Panc1 (cell line): ENCODE measurements around the gene TREM1. TPM values are rescaled to one million over a fixed set of nuclear protein-coding genes. Genes with fewer than 3 reads are reported as not detected.

Source experiments
- ATAC-seq: fragments of 200-7000 bp; cut with Tn5 transposase; 2 replicates; pipeline ENCODE4 v1.9.1; 2020; ENCODE audit warnings: mild to moderate bottlenecking, moderate library complexity
- BruUV-seq: library from RNA; stranded (reverse); fragments of 400-500 nt; replicated peaks from 2 replicates; lab custom pipeline; 2021; lab: Mats Ljungman, UMichigan
- CTCF ChIA-PET: fragments of 300-600 bp; sonication (Branson Sonifier 250); formaldehyde crosslinking; loops from one replicate; lab custom pipeline; 2022; ENCODE audit warnings: antibody characterized with exemption; lab: Charles Lee
- POLR2A ChIA-PET: fragments of 300-600 bp; sonication (Branson Sonifier 250); formaldehyde crosslinking; loops from one replicate; lab custom pipeline; 2022; ENCODE audit warnings: antibody characterized with exemption; lab: Charles Lee
- DNase-seq: peaks from one replicate; pipeline ENCODE4 v3.0.0-alpha.2; 2010; ENCODE audit warnings: low read depth, low spot score
- H3K27ac ChIP-seq: 2 replicates; pipeline ENCODE4 v1.5.1; 2011; ENCODE audit warnings: mild to moderate bottlenecking, low read length, inconsistent platforms
- H3K27me3 ChIP-seq: fragments of 200-500 bp; sonication (Bioruptor generic); 2 replicates; pipeline ENCODE4 v1.6.0; 2014; ENCODE audit warnings: low read length, inconsistent platforms; ENCODE audit not compliant: control insufficient read depth, insufficient read depth
- H3K36me3 ChIP-seq: fragments of 200-500 bp; sonication (Bioruptor generic); 2 replicates; pipeline ENCODE4 v1.5.1; 2014; ENCODE audit warnings: inconsistent platforms, mild to moderate bottlenecking, low read length, moderate library complexity; ENCODE audit not compliant: control insufficient read depth, insufficient read depth
- H3K4me1 ChIP-seq: 2 replicates; pipeline ENCODE4 v1.5.1; 2011; ENCODE audit warnings: inconsistent platforms, mild to moderate bottlenecking, low read length, moderate library complexity; ENCODE audit not compliant: control insufficient read depth, insufficient read depth
- H3K4me3 ChIP-seq, 2 experiments: 2 replicates each; pipeline ENCODE4 v1.5.1; 2011 to 2012; ENCODE audit warnings: low read depth in 2 of 2, low read length in 2 of 2, mild to moderate bottlenecking in 2 of 2, inconsistent platforms in 1 of 2, moderate library complexity in 1 of 2
- H3K9me3 ChIP-seq: fragments of 200-500 bp; sonication (Bioruptor generic); 2 replicates; pipeline ENCODE4 v1.5.1; 2014; ENCODE audit warnings: low read depth, mild to moderate bottlenecking, inconsistent platforms, low read length, moderate library complexity; ENCODE audit not compliant: control insufficient read depth, insufficient read depth
- CTCF ChIP-seq: fragments of 450-650 bp; IDR thresholded peaks from 2 replicates; pipeline ENCODE4 v1.5.1; 2017; ENCODE audit warnings: mild to moderate bottlenecking
- POLR2AphosphoS5 ChIP-seq: IDR thresholded peaks from 2 replicates; pipeline ENCODE4 v1.6.1; 2012; ENCODE audit warnings: mild to moderate bottlenecking, low read depth, low read length, moderate library complexity
- REST ChIP-seq, 2 experiments: IDR thresholded peaks; 2 replicates each; pipeline ENCODE4 v1.6.1; 2011 to 2012; ENCODE audit warnings: low read depth in 2 of 2, control low read depth in 1 of 2, low read length in 1 of 2, mild to moderate bottlenecking in 1 of 2, moderate library complexity in 1 of 2; ENCODE audit not compliant: insufficient read depth in 1 of 2
- SIN3A ChIP-seq: IDR thresholded peaks from 2 replicates; pipeline ENCODE4 v1.6.1; 2012; ENCODE audit warnings: low read depth, mild to moderate bottlenecking, low read length, moderate library complexity, borderline replicate concordance; ENCODE audit not compliant: insufficient read depth
- TCF7L2 ChIP-seq: IDR thresholded peaks from 2 replicates; pipeline ENCODE4 v1.6.1; 2011; ENCODE audit warnings: mild to moderate bottlenecking, low read depth, low read length, inconsistent platforms
- in situ Hi-C: cut with HindIII; loops from 2 replicates; pipeline ENCODE4 v1.10.0; 2016; ENCODE audit warnings: low sequenced_read_pairs, low pct_unique_long_range_greater_than_20kb
- intact Hi-C: fragments of 100-400 bp; cut with micrococcal nuclease; formaldehyde crosslinking; loops from one replicate; pipeline ENCODE4 v1.10.0; 2022; ENCODE audit not compliant: unreplicated experiment
- total RNA-seq: library from RNA; stranded (reverse); gene quantifications from one replicate; pipeline ENCODE4 v1.2.1, GENCODE V29; 2021; ENCODE audit not compliant: unreplicated experiment

Gene TREM1
- total RNA-seq, 1 experiment from 2014 or later, result not detected

GRCh38 chr6:41255110-41255509 is 31.4 kb downstream of the TREM1 start:
- Histone ChIP-seq H3K9me3 (no peaks in the 10 kb centered on the region), H3K36me3 (no peaks in the 10 kb centered on the region), H3K4me3 (no peak overlapping the region), H3K27ac (no peak overlapping the region), H3K27me3 (peaks cover 3% of the 10 kb centered on the region; the same call in 1 of the 2 replicates), H3K4me1 (no peaks in the 10 kb centered on the region)
- ChIA-PET CTCF (interaction anchor here (0.6 kb wide), 1 partner anchor 41 kb away, joined by 3 read pairs; no protein-coding TSS in a partner anchor), POLR2A (no interaction called here)
- in situ Hi-C loops (no loop called here), intact Hi-C loops (no loop called here)
- no peak for DNase-seq
- no TSS peak for BruUV-seq
- TF ChIP-seq CTCF (no peak), REST (IDR thresholded peaks at IDR 0.05; ENCODE audit: insufficient read depth in 1 of 2, low read depth in 2 of 2, low read length in 1 of 2) (no peak), SIN3A (no peak), POLR2AphosphoS5 (no peak), TCF7L2 (no peak)
- no peak for ATAC-seq

GRCh38 chr6:41252401-41253169 is 33.9 kb downstream of the TREM1 start:
- intact Hi-C loops, result no loop called here
- H3K4me3 ChIP-seq, result no peak overlapping the region

More at GRCh38 chr6:41252401-41253169, 33.9 kb downstream of the TREM1 start:
- Histone ChIP-seq H3K9me3 (no peaks in the 10 kb centered on the region), H3K27me3 (peaks cover 6% of the 10 kb centered on the region; the same call in 1 of the 2 replicates), H3K36me3 (no peaks in the 10 kb centered on the region), H3K4me1 (no peaks in the 10 kb centered on the region), H3K27ac (no peak overlapping the region)
- in situ Hi-C loops, result no loop called here
- no TSS peak for BruUV-seq
- ATAC-seq, result no peak
- DNase-seq, result no peak
- ChIA-PET CTCF (no interaction called here), POLR2A (no interaction called here)
- TF ChIP-seq TCF7L2 (no peak), REST (IDR thresholded peaks at IDR 0.05; ENCODE audit: insufficient read depth in 1 of 2, low read depth in 2 of 2, low read length in 1 of 2) (no peak), CTCF (no peak), SIN3A (no peak), POLR2AphosphoS5 (no peak)
